ENCODE results near the gene PCLO.
"Not testable (repeated sequence)": the region's sequence is repeated elsewhere in the genome, so short reads cannot be mapped to it uniquely, and the experiment has no call there.

The PCLO gene

DNA sequence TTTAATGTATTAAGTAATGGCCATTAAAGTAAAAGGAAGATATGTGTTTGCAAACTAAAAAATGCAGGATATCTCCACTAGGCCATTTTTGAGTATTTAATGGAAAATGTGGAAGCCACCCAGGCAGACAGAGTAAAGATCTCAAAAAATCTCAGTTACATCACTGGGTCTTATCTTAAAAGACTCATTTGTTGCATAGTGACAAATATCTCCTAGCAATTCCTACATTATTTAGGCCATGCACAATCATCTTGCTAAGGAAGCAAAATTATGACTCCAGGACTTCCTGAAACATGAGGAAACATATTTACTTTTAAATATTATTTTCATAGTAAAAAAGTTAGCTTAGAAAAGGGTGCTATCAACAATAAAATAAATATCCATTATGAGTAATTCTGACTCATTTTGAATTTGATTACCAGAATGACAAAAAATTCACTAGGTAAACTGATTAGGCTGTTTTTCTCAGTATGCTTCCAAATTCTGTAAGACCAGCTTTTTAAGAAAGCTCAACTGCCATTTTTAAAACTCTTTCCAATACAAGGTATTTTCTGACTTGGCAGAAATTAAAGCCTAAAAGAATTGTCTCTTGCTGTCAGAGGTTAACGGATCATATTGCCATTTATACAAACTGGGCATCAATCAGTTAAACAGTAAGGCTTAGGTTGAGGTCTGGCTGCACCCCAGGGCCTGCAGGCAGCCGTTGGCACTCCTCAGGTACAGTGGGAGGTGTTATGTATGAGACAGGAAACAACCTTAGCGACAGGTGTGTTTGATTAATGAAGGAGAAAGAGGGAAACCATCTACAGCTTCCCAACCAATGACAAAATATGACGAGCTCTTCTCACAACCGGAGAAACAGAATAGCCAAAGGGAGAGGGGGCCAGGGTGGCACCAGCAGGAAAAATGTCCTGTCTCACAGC, 31.8 kb downstream of the PCLO start:
- DNase-seq = no peak

DNA sequence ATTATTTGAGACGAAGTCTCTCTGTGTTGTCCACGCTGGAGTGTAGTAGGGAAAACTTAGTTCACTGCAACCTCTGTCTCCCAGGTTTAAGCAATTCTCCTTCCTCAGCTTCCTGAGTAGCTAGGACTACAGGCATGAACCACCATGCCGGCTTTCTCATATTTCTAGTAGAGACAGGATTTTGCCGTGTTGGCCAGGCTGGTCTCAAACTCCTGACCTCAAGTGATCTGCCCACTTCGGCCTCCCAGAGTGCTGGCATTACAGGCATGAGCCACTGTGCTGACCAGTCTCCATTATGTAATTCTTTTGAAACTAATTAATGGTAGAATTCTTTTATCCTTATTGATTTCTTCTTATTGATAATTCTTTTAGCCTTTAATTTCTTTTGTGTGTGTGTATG, 32.5 kb downstream of the PCLO start:
- DNase-seq = no peak

DNA sequence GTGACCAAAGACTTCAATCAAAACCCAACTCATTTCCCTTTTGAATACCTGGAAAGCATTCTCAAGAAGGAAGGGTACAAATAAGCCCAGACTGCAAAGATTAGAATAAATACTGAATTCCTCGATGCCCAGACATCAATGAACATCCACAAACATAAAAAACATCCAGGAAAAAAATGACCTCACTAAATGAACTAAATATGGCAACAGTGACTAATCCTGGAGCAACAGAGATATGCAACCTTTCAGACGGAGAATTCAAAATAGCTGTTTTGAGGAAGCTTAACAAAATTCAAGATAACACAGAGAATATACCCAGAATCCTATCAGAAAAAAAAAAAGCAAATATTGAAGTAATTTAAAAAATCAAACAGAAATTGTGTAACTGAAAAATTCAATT, 43.2 kb downstream of the PCLO start:
- DNase-seq = no peak

DNA sequence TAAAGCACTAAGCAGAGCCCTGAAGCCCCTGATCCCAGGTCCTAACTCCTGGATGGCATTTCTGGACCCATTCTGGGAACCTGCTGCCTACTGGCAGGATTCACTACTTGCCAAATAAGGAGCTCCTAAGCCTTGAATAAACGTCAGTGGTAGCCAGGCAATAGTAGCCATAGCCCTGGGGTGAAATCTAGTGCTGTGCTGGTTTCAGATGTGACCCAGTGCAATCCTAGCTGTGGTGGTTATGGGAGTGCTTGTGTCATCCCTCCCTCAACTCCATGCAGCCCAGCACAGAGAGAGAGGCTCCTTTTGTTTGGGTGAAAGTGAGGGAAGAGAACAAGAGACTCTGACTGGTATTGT, 43.7 kb downstream of the PCLO start:
- DNase-seq = no peak

DNA sequence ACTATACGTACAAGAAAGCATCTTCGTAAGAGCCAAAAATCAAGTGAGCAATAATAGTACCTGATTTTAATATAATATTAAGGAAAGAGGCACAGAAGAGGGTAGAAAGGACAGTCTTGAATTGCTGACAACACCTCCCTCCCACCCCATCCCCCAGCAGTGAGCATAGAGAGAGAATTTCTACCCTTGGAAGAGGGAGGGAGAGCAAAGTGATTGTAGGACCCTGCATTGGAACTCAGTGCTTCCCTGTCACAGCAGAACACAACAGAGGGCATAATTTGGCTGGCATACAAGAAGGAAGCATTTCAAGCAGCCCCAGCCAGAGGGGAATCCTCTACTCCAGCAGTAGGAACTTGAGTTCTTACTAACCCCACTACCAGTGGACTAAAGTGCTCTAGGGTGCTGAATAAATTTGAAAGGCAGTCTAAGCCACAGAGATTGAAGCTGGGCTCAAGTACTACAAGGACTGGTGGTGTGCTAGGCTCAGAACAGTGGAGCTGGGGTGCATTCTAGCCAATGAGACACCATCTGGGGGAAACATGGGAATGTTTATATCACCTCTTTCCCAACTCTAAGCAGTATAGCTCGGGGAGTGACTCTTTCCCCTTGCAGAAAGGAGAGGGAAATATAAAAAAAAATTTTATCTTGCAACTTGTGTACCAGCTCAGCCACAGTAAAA, 44.2 kb downstream of the PCLO start:
- DNase-seq = no peak

DNA sequence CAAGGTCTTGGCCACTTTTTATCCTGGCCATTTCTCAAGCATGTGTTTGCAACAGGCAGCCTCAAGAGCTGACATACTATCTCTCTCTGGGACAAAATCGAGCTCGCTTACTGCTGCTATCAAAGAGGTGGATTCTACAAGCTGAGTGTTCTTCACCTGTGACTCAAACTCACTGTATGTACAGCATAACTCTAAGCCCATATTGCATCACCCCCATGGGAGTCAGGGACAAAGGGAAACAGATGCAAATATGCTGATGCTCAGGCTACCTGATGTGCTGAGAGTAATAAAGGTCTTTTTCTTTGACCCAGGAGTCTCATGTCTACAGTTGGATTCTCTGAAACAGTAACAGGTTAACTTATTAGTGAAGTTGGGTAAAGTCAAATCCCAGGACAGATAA, 45.2 kb downstream of the PCLO start:
- DNase-seq = no peak

DNA sequence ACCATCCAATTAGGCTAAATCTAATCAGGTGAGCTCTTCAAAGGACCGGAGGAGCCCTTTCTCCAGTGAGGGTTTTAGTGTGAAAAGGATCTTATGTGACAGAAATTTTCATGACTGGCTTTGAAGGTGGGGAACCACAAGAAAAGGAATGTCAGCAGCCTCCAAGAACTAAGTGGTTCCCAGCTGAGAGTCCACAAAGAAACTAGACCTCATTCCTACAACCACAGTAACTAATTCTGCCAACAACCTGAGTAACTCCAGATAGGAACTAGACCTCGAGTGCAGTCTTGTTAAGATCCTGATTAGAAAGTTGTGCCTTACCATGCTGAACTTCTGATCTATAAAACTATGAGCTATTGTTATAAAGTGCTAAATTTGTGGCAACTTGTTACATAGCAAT, 51.3 kb downstream of the PCLO start:
- no peak for DNase-seq

DNA sequence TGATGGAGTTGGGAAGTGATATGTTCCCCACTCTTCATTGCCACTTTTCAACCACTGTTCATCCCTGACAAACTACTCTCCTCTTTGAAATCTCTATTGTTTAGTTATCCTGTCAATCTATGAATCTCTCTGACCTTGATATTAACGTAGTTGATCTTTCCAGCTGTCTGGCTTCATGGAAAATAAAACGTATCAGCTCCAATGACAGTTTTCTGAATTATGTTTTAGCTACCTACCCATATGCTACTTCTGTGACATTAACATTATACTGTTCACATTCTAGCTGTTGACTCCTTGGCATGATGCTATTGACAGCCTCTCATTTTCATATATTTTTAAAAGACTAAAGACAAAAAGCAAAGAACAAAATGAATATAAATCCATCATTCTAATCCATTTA, 53.3 kb downstream of the PCLO start:
- DNase-seq = no peak

DNA sequence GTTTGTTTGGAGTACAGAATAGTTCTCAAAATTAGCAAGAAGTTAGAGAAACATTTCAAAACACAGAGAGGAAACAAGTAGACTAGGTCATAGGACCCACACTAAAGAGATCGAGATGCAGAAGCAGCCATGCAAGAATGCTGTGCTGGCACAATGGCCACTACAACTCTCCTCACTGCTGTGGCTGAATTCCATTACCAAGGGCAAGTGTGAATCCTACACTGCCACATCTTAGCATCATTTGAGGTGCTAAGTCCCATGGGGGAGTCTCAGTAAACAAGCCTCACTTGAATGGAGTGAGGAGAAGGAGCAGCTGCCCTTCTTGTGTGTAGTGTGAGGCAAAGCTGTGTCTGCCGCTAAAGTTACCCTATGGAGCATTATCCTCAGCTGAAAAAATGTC, 56.7 kb downstream of the PCLO start:
- DNase-seq = no peak

DNA sequence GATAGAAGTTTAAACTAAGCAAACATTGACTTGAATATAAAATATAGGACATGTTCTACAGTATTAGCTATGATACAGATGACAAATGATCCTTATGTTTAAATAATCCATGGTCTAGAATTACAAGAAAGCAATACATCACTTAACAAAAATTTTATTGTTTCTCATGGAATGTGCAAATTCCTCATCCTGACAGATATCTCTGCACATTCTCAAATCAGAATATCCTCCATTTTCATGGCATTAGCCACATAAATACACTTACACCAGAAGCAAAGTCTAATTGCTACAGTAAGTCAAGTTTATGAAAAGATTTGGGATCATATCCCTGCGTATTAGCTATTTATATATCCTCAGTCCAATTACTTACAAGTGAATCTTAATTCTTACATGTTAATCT, 57.6 kb downstream of the PCLO start:
- DNase-seq = no peak

DNA sequence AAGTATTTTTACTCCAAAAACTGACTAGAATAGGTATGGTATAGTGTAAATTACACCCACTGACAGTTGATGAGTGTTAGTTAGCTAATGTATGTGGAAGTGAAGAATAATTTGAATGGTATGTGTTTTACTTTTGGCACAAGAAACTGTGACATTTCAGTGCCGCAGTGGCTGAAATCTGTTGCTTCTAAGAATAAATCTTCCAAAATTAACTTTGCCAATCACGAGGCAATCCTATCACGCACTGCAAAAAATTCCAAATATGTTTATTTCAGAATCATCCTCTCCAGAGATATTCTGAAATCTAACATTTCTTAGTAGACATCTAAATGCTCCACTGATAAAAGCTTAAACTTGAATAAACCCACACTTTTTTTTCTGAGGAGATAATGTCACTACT, 61.2 kb downstream of the PCLO start:
- DNase-seq = no peak

DNA sequence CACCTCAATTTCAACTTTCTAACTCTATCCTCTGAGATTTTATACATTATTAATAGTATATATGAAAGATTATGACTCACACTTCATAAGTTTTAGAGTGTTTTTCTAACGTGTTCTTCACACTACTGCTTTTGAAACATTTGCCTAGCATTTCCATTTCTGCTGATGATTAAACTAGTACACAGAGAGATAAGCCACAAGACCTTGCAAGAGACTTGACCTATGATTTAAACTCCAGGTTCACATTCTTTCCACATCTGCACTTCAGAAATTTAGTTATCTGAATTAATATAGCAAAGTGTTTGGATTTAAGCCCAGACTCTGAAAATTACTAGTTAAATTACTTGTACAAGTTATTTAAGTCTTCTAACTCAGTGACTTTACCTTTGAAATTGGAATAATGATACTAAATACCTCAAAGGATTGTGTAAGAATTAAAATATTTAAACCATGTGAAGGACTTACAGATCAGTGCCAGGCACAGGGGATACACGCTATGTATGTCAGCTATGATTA, 66.6 kb downstream of the PCLO start:
- no peak for DNase-seq

DNA sequence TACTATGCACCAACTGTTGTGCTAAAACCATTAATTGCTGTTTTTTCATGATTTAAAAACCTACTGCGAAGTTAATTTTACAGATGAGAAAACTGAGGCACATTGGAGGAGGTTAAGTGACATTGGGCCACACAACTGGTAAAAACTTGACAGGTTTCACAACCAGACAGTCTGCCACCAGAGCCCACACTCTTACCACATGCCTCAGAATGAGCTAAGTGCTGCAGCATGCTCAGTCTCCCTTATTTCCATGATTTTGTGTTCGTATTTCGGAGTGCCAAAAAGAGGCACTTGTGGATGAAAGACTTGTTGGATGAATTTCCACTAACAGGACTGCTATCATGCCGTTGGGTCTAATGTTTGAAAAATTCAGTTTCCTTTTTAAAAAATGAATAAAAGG, 77.4 kb downstream of the PCLO start:
- no peak for DNase-seq

DNA sequence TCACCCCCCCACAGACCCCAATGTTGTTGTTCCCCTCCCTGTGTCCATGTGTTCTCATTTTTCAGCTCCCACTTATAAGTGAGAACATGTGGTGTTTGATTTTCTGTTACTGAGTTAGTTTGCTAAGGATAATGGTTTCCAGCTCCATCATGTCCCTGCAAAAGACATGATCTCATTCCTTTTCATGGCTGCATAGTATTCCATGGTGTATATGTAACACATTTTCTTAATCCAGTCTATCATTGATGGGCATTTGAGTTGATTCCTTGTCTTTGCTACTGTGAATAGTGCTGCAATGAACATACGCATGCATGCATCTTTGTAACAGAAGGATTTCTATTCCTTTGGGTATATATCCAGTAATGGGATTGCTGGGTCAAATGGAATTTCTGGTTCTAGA, 82.8 kb downstream of the PCLO start:
- not testable (repeated sequence) for DNase-seq

DNA sequence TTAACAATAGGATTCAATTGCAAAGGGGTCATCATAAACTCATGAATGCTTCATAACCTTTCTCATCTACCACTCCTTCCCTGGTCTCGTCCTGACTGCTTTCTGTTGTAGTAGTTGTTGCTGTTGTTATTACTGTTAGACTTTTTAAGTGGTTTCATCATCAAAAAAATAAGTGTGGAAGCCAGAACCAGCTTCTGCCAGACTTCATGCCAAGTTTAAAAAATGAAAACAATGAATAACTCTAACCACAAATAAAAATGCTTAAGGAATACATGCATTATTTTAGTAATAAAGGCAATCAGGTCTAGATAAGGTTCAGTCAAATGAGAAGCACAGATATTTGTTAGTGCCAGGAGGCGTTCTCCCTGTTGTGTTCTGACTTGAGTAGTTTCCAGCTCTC, 85.4 kb downstream of the PCLO start:
- DNase-seq = no peak

DNA sequence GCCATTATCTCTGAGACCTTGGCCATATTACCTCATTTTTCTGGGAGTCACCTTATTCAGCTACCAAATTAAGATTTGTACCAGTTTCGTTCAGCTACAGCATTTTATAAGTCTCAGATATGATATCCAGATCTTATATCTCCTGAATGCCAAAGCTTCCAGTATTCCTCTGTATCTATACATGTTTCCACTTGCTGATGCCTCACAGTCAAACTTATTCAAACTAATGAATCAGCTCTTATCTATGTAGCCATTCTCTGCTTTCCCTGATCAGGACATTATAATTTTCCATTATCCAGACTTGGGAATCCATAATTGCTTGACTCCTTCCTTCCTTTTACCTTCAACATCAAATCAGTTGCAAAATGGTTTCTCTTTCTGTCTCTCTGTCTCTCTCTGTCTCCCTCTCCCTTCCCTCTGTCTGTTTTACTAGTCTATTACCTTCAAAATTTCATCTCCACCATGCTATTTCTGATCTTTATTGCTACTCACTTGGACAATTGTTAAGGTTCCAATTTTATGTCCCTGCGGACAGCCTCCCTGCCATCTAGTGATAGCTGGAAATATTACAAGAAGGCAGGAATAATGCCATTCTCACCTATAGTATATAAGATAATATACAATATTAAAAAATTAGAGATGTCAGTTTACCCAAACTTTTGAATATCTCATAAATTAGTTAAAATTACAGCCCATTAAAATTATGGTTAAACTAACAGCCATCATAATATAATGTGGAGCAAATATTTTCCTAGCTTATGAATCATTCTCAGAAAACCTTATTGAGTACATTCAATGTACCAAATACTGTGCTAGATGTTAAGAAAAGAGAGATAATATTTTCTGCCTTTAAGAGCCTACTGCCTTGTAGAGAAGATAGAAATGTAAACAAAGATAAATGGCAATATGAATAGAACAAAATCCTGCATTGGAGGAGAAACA, 89.8 kb downstream of the PCLO start:
- DNase-seq = no peak

DNA sequence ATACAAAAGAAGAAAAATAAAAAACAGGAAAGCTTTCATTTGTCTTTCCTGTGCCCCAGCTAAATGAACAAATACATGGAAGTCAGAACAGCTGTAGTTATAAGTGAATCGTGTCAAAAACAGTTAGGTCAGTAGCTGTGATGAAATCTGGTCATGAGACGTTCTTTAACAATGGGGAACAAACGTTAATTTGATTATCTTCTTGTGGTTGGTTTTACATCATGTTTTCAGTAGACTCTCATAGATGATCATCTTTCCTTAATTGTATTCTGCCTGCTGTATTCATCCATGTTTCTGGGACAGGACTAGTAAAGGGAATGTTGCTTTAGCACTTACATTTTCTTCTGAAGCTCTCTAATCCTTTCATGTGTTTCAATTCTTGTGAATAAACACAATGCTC, 97.0 kb downstream of the PCLO start:
- DNase-seq = no peak

DNA sequence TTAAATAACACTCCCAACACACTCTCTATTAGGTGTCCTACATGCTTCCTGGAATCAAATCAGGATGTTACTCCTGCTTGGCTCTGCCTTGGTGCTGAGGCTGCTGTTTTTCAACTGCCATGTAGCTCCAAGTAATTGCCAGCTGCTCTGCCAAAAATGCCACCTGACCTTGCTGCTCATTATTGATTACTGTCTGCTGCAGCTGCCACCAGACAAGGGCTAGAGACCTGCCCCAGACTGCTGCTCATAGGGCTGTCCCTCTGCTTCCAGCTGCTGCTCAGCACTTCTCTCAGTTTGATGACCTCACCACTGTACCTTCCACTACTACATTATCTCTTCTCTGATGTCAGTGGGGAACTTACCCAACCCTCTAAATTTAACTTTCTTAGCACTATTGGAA, 102.5 kb downstream of the PCLO start:
- DNase-seq = peak; percentile 72

DNA sequence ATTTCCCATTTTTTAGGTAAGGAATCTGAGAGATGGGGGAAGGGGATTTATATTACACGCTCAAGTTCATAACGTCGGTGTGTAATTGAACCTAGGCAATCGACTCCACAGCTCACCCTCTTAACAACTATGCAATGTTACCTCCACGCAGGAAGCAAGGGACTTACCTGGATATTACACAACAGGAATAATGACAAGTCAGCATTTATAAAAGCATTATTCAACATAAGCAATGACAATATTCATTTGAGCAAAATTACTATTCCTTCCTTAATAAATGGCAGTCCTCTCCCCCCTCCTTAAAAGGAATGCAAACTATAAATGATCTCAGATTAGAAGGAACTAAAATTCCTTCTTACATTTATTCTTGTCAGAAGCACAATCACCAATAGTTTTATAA, 104.0 kb downstream of the PCLO start:
- no peak for DNase-seq

DNA sequence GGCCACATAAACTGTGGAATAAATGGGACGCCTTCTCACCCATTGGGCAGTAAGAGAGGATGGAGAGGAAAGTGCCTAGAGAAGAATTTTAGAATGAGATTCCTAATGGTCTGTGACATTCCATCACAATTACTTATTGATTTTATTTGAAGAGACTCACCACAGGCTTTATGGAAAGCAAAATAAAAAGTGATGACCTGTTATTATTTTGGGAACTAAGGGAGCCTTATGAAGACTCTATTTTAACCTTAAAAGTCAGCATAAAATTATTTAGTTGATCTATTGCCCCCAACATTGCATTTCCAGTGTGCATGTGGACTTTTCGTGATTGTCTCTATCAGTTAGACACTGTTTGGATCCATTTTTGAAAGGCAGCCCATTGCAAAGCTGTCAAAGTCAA, 107.5 kb downstream of the PCLO start:
- no peak for DNase-seq

DNA sequence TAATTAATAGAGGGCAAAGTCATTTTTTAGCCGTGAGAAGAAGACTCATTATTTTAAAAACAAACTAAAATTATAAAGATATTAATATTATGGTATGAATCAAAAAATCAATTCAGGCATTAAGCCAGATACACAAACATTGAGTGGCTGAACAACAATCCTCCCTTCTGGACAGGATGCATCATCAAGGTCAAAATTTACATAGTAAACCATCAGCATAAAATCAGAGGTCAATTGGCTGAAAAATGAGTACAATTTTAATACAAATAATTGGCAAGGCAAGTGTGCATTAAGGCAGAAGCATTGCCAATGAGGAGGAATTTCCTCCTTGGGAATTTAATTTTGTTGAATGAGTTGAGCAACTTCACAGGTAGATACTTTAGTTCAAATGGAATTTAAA, 108.2 kb downstream of the PCLO start:
- DNase-seq = no peak

DNA sequence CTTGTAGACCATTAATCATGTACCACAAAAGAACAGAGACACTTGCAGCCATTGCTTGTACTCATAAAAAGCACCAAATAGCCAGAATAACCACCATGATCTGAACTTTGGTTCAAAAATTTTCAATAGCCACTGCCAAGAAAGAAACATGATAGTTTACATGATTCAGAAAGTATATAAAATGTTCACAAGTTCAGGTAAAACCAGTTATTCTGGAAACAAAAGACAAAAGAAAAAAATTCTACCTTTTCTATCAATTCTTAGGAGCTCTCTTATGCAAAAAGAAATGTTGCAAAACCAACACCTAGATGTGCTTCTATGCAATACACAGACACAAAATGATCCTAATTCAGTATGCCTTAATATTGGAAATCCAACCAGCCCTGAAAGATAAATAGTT, 108.7 kb downstream of the PCLO start:
- DNase-seq = no peak

DNA sequence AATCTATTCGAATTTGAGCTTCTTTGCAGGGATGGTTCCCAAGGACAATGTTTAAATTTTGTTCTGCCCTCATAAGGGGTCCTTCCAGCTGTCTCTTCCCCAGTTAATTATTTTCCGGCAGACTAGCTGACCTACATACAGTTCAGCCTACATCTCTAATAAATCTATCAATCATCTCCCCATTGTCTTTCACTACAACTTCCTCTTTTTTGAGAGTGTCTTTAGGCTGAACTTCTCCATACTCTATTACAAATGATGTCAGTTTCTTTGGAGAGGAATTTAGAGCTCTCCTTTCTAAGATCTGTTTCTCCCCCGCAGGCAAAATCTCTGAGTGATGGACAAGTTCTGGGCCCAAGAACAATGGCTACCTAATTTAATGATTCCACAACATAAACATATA, 122.2 kb downstream of the PCLO start:
- no peak for DNase-seq

Measured in NCI-H446 treated with DMSO at 0.1 percent for 48 hours (cell line).